Neural progenitor cell (in vitro differentiated cells): ENCODE measurements around the gene PLXNC1. TPM values are rescaled to one million over a fixed set of nuclear protein-coding genes. Genes with fewer than 3 reads are reported as not detected.

Experiments
- DNase-seq: peaks from one replicate; pipeline ENCODE4 v3.0.0-alpha.2; 2016; ENCODE audit warnings: low spot score
- H2AFZ ChIP-seq: fragments of 200-600 bp; sonication (generic); replicated peaks from 2 replicates; pipeline ENCODE4 v1.6.1; 2016; ENCODE audit warnings: antibody characterized with exemption
- H3F3A ChIP-seq: fragments of 200-600 bp; sonication (generic); 2 replicates; pipeline ENCODE4 v1.6.1; 2016; ENCODE audit warnings: antibody characterized with exemption, low read depth
- H3K27ac ChIP-seq: fragments of 200-600 bp; sonication (generic); 2 replicates; pipeline ENCODE4 v1.5.1; 2016; ENCODE audit warnings: mild to moderate bottlenecking
- H3K27me3 ChIP-seq: fragments of 200-600 bp; sonication (generic); 2 replicates; pipeline ENCODE4 v1.6.1; 2016; ENCODE audit warnings: mild to moderate bottlenecking, moderate library complexity
- H3K36me3 ChIP-seq: fragments of 200-600 bp; sonication (generic); 2 replicates; pipeline ENCODE4 v1.5.1; 2016
- H3K4me1 ChIP-seq: fragments of 200-600 bp; sonication (generic); 2 replicates; pipeline ENCODE4 v1.6.1; 2016; ENCODE audit warnings: mixed run types
- H3K4me2 ChIP-seq: fragments of 200-600 bp; sonication (generic); 2 replicates; pipeline ENCODE4 v1.6.1; 2016
- H3K4me3 ChIP-seq: fragments of 200-600 bp; sonication (generic); 2 replicates; pipeline ENCODE4 v1.5.1; 2016
- H3K79me2 ChIP-seq: fragments of 200-600 bp; sonication (generic); 2 replicates; pipeline ENCODE4 v1.6.1; 2016; ENCODE audit warnings: low read depth
- H3K9ac ChIP-seq: fragments of 200-600 bp; sonication (generic); 2 replicates; pipeline ENCODE4 v1.6.1; 2016
- H3K9me3 ChIP-seq: fragments of 200-600 bp; sonication (generic); 2 replicates; pipeline ENCODE4 v1.5.1; 2016; ENCODE audit warnings: low read depth
- H4K20me1 ChIP-seq: fragments of 200-600 bp; sonication (generic); 2 replicates; pipeline ENCODE4 v1.6.1; 2016; ENCODE audit warnings: low read depth
- H3K27ac Mint-ChIP-seq: 3 replicates; pipeline ENCODE4 v1.8.0; 2021; ENCODE audit warnings: mixed read lengths
- H3K27me3 Mint-ChIP-seq: 2 replicates; pipeline ENCODE4 v1.8.0; 2022; ENCODE audit warnings: low read depth, mild to moderate bottlenecking, inconsistent platforms, moderate library complexity, mixed read lengths; ENCODE audit not compliant: insufficient read depth
- H3K36me3 Mint-ChIP-seq: 3 replicates; pipeline ENCODE4 v1.8.0; 2021; ENCODE audit warnings: mixed read lengths
- H3K4me1 Mint-ChIP-seq: 3 replicates; pipeline ENCODE4 v1.8.0; 2021; ENCODE audit warnings: mixed read lengths
- H3K4me3 Mint-ChIP-seq: 3 replicates; pipeline ENCODE4 v1.8.0; 2021; ENCODE audit warnings: mild to moderate bottlenecking, moderate library complexity, mixed read lengths
- H3K9me3 Mint-ChIP-seq: 3 replicates; pipeline ENCODE4 v1.8.0; 2020; ENCODE audit warnings: mixed read lengths
- EZH2 ChIP-seq: fragments of 200-600 bp; sonication (generic); IDR thresholded peaks from 2 replicates; pipeline ENCODE4 v1.6.1; 2017; ENCODE audit warnings: antibody characterized with exemption, mild to moderate bottlenecking, moderate library complexity
- EZH2phosphoT487 ChIP-seq: fragments of 200-600 bp; sonication (generic); IDR thresholded peaks from 2 replicates; pipeline ENCODE4 v1.6.1; 2017; ENCODE audit warnings: antibody characterized with exemption
- total RNA-seq: library from RNA; depleted of rRNA; stranded (reverse); fragments of >200 nt; gene quantifications from 2 replicates; pipeline ENCODE4 v1.2.3, GENCODE V29; 2015; ENCODE audit warnings: low replicate concordance
- TF ChIP-seq, protein P1 (sequence below): fragments of 200-600 bp; sonication (generic); IDR thresholded peaks from 2 replicates; pipeline ENCODE4 v1.5.1; 2017; ENCODE audit warnings: antibody characterized with exemption, mild to moderate bottlenecking

Gene PLXNC1
- total RNA-seq, 1 donor from 2014 or later, result 16.7 TPM

DNA sequence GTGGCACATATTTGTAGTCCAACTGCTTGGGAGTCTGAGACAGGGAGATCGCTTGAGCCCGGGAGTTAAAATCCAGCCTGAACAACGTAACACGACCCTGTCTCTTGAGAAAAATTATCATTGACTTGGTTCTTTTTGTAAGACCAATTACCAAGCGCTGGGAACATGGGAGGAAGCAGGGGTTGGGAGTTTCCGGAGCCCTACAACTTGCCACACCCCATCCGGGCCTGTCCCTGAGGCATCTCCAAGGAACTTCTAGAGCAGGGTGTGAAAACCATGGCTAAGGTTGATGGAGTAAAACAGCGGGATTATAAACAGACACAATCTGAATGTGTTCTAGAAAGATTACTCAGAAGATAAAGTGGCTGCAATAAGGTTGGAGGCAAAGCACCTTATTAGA is 10.3 kb downstream of the PLXNC1 start:
- H3K4me2 ChIP-seq, result no peak overlapping the region
- no peaks in the 10 kb centered on the region for H3F3A ChIP-seq
- TF ChIP-seq EZH2phosphoT487 (no peak), EZH2 (no peak)
- TF ChIP-seq, protein P1, sequence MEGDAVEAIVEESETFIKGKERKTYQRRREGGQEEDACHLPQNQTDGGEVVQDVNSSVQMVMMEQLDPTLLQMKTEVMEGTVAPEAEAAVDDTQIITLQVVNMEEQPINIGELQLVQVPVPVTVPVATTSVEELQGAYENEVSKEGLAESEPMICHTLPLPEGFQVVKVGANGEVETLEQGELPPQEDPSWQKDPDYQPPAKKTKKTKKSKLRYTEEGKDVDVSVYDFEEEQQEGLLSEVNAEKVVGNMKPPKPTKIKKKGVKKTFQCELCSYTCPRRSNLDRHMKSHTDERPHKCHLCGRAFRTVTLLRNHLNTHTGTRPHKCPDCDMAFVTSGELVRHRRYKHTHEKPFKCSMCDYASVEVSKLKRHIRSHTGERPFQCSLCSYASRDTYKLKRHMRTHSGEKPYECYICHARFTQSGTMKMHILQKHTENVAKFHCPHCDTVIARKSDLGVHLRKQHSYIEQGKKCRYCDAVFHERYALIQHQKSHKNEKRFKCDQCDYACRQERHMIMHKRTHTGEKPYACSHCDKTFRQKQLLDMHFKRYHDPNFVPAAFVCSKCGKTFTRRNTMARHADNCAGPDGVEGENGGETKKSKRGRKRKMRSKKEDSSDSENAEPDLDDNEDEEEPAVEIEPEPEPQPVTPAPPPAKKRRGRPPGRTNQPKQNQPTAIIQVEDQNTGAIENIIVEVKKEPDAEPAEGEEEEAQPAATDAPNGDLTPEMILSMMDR, result no peak
- H3K9me3 Mint-ChIP-seq, result no peaks in the 10 kb centered on the region
- no peak overlapping the region for H3K27ac Mint-ChIP-seq
- peaks cover 20% of the 10 kb centered on the region for H3K27me3 ChIP-seq
- no peaks in the 10 kb centered on the region for H3K36me3 ChIP-seq
- H3K27me3 Mint-ChIP-seq, result peaks cover 2% of the 10 kb centered on the region
- no peak overlapping the region for H3K9ac ChIP-seq
- no peak overlapping the region for H2AFZ ChIP-seq
- H3K9me3 ChIP-seq, result no peaks in the 10 kb centered on the region
- no peak for DNase-seq
- H3K36me3 Mint-ChIP-seq, result peaks cover 11% of the 10 kb centered on the region
- H3K4me3 Mint-ChIP-seq, result no peak overlapping the region
- no peaks in the 10 kb centered on the region for H3K79me2 ChIP-seq
- H4K20me1 ChIP-seq, result no peaks in the 10 kb centered on the region
- no peak overlapping the region for H3K4me3 ChIP-seq
- H3K4me1 Mint-ChIP-seq, result peaks cover 20% of the 10 kb centered on the region
- no peak overlapping the region for H3K27ac ChIP-seq
- peaks cover 9% of the 10 kb centered on the region for H3K4me1 ChIP-seq

DNA sequence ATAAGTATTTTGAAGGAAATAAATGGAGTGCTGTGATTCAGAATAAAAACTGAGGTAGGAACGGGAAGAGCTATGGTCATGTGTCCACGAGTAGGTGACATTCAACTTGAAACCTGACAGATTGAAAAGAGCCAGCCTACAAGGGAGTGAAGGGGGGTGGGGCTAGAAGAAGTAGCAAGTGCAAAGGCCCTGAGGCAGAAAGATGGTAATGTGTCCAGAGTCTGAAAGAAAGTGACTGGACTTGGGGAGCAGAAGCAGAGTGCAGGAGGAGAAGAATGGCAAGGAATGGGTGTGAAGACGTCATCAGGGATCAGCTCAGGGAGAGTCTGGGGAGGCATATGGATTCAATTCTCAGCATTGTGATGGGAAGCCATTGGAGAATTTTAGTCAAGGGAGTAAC is 13.7 kb downstream of the PLXNC1 start:
- Mint-ChIP-seq H3K9me3 (no peaks in the 10 kb centered on the region), H3K27me3 (peaks cover 4% of the 10 kb centered on the region)
- H3F3A ChIP-seq, result peaks cover 23% of the 10 kb centered on the region

DNA sequence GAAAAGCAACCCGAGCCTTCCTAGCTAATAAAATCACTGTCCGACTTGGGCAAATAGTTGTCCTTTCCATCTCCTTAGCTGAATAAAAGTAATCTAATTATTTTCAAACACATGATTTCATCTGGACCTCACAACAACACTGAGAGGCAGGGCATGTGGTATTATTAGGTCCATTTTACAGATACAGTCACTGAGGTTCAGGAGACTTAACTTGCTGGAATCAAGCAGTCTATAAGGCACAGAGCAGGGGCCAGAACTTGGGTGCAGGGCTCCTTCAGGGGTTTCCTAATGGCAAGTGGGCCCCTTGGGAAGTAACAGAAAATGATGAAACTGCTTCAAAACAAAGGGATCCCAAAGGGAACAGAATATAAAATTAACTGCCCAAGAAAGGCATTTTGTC is 15.5 kb downstream of the PLXNC1 start:
- H2AFZ ChIP-seq, result no peak overlapping the region
- TF ChIP-seq, protein P1, result no peak
- TF ChIP-seq EZH2 (no peak), EZH2phosphoT487 (no peak)
- peak overlapping the region; percentile 63 for H3K4me2 ChIP-seq
- peaks cover 23% of the 10 kb centered on the region for H3F3A ChIP-seq
- Mint-ChIP-seq H3K9me3 (no peaks in the 10 kb centered on the region), H3K4me1 (peaks cover 51% of the 10 kb centered on the region), H3K27ac (no peak overlapping the region), H3K36me3 (peaks cover 6% of the 10 kb centered on the region), H3K4me3 (peak overlapping the region; percentile 27), H3K27me3 (peaks cover 4% of the 10 kb centered on the region)
- H3K4me1 ChIP-seq, result peaks cover 37% of the 10 kb centered on the region
- no peak overlapping the region for H3K27ac ChIP-seq
- no peaks in the 10 kb centered on the region for H3K9me3 ChIP-seq
- H3K79me2 ChIP-seq, result no peaks in the 10 kb centered on the region
- no peaks in the 10 kb centered on the region for H3K36me3 ChIP-seq
- H3K9ac ChIP-seq, result no peak overlapping the region
- no peak overlapping the region for H3K4me3 ChIP-seq
- no peaks in the 10 kb centered on the region for H4K20me1 ChIP-seq
- H3K27me3 ChIP-seq, result peaks cover 23% of the 10 kb centered on the region
- no peak for DNase-seq

More for the DNA sequence above, 13.7 kb downstream of the PLXNC1 start:
- H3K9ac ChIP-seq, result no peak overlapping the region
- H3K27me3 ChIP-seq, result peaks cover 5% of the 10 kb centered on the region
- peaks cover 29% of the 10 kb centered on the region for H3K4me1 ChIP-seq
- H2AFZ ChIP-seq, result no peak overlapping the region
- no peak for DNase-seq
- no peak overlapping the region for H3K27ac Mint-ChIP-seq
- H3K27ac ChIP-seq, result no peak overlapping the region
- no peak overlapping the region for H3K4me2 ChIP-seq
- no peaks in the 10 kb centered on the region for H4K20me1 ChIP-seq
- H3K79me2 ChIP-seq, result no peaks in the 10 kb centered on the region
- no peaks in the 10 kb centered on the region for H3K9me3 ChIP-seq
- H3K4me3 Mint-ChIP-seq, result no peak overlapping the region
- TF ChIP-seq, protein P1, result no peak
- no peak for TF ChIP-seq EZH2phosphoT487
- TF ChIP-seq EZH2, result no peak
- H3K4me1 Mint-ChIP-seq, result peaks cover 41% of the 10 kb centered on the region
- peaks cover 6% of the 10 kb centered on the region for H3K36me3 Mint-ChIP-seq
- H3K4me3 ChIP-seq, result no peak overlapping the region
- H3K36me3 ChIP-seq, result no peaks in the 10 kb centered on the region
